Activated gamma-delta T cell treated with anti-CD3 and anti-CD28 coated beads, Interleukin-2, amount 50 U/mL, for 16 hours (primary cell): ENCODE measurements around the gene RPL28.

Experiments
- DNase-seq: peaks from one replicate; pipeline ENCODE4 v3.0.0-alpha.2; 2020; ENCODE audit warnings: low read depth

The RPL28 gene

GRCh38 chr19:55373306-55373992 is 12.3 kb upstream of the RPL28 start:
- no peak for DNase-seq

- no peak for DNase-seq
Measured at GRCh38 chr19:55373993-55374757, 11.6 kb upstream of the RPL28 start.

- DNase-seq, result no peak
Measured at GRCh38 chr19:55376241-55376933, 9.3 kb upstream of the RPL28 start, which contains the start of gene TMEM190. TSS of gene TMEM190 (plus strand) at chr19:55376826. CDS start at chr19:55376854, 28 bp downstream.

GRCh38 chr19:55377356-55378131 is 8.2 kb upstream of the RPL28 start:
- DNase-seq, result no peak

GRCh38 chr19:55379174-55379573 is 6.6 kb upstream of the RPL28 start:
- no peak for DNase-seq

- no peak for DNase-seq
Measured at GRCh38 chr19:55382013-55382412, 3.7 kb upstream of the RPL28 start.

- no peak for DNase-seq
Measured at GRCh38 chr19:55382522-55383054, 3.1 kb upstream of the RPL28 start.

GRCh38 chr19:55383279-55384130 is 2.2 kb upstream of the RPL28 start:
- no peak for DNase-seq

GRCh38 chr19:55384131-55384919 is 1.4 kb upstream of the RPL28 start, which contains the start of gene TMEM238:
TSS of gene TMEM238 (minus strand) at chr19:55384292. CDS start at chr19:55384259, 33 bp downstream.
- no peak for DNase-seq

GRCh38 chr19:55384920-55385723 is 610 bp upstream of the RPL28 start:
- peak; percentile 92 for DNase-seq

- no peak for DNase-seq
Measured at GRCh38 chr19:55386493-55386971, 800 bp downstream of the RPL28 start.

- DNase-seq, result no peak
Measured at GRCh38 chr19:55387736-55388497, 2.2 kb downstream of the RPL28 start.

GRCh38 chr19:55389386-55390317 is 3.9 kb downstream of the RPL28 start:
- DNase-seq, result no peak

GRCh38 chr19:55390461-55390880 is 4.7 kb downstream of the RPL28 start:
- no peak for DNase-seq

GRCh38 chr19:55391191-55391670 is 5.5 kb downstream of the RPL28 start:
- no peak for DNase-seq

- DNase-seq, result no peak
Measured at GRCh38 chr19:55391702-55392615, 6.2 kb downstream of the RPL28 start.
